Adipose tissue (tissue), 3 donors: ENCODE results near the gene CDC26. TPM values are rescaled to one million over a fixed set of nuclear protein-coding genes. Genes with fewer than 3 reads are reported as not detected.

Experiments used
- H3K27ac ChIP-seq: one replicate; pipeline ENCODE4 v1.5.1; 2013; ENCODE audit warnings: low read depth, low read length
- WGBS, 3 donors: extraction: QIAGEN DNeasy Blood & Tissue Kit; methylation state at CpG; one replicate each; pipeline ENCODE4 v1.1.7; 2013; 5-methylcytosine and 5-hydroxymethylcytosine counted together
- polyA plus RNA-seq, 3 donors: library from polyadenylated mRNA; stranded (reverse); fragments of 200-250 nt; gene quantifications; one replicate each; pipeline ENCODE4 v1.2.3, GENCODE V29; 2013
- donor health status: healthy with polysubstance abuse.
- donor health status: Bipolar disorder and iron deficiency.
- donor health status: healthy.

CDC26 gene
- polyA plus RNA-seq, 3 donors = 17.4 to 105 (median 31.6) TPM

- 5 to 10% (median 5%) methylated on average over 11 of the region's 11 CpGs for WGBS, 3 donors
- peak overlapping the region; percentile 78 for H3K27ac ChIP-seq
These were observed 54.8 kb downstream of the CDC26 start for GRCh38 chr9:113220467-113221002.

DNA sequence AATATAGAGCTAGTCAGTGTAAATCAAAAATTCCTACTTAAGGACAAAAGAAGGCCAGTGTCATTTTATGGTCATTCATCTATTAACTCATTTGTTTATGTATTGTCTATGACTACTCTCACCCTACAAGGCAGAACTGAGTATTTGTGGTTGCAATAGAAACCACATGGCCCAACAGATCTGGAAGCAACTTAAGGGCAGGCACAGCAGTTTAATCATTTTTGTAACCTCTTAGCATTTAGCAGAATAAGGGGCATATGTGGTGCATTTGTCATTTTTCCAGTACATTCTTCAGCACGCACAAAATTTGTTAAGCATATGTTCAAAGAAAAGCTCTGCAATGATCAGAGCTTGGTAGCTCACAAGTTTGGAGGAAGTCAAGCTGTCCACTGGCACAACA lies 55.4 kb downstream of the CDC26 start:
- H3K27ac ChIP-seq = no peak overlapping the region
- WGBS, 3 donors = 30 to 54% (median 42%) methylated on average over 1 of the region's 1 CpG

DNA sequence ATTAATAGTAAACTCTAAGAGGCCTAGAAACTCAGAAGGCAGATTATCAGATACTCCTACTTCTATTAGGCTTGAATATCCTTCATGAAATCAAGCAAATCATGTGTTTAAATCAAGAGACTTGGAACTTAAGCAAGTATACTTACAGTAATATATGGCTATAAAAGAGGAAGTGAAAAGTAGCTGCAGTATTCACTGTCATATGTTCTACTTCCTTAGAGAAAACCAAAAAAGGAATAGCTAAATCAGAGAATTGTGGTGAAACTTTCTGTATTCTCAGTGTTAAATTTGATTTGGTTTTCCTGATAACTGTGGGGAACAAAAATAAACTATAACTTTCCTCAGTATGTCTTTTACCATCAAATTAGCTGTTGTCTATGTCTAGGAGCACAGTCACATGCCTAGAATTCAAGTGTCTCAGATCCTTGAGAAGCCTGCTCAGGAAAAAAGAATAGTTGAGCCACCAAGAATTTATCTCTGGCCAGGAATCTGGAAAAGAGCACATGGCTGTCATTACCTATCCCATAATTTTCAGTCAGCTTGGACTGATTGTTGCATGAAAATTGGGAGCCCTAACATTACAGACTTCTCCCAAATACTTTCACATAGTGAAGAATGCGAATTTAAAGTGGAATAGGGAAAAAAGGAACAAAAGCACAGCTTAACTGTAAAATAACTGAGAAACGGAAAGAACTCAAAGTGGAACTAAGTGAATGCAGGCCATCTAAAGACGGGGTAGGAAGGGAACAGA lies 56.0 kb downstream of the CDC26 start:
- no peak overlapping the region for H3K27ac ChIP-seq
- WGBS, 3 donors = 52 to 74% (median 57%) methylated on average over 3 of the region's 3 CpGs

Other genes with a start within 250 kb of the CDC26 start
- 1 to 10 TPM in 2 of 3 donors, under 1 TPM in 1; 0.70 to 1.3 (median 1.2) TPM for gene ZFP37, start 218.8 kb downstream of the CDC26 start, polyA plus RNA-seq
- 10 to 100 TPM; 16.6 to 32.0 (median 19.9) TPM for gene SLC31A2, start 124.6 kb downstream of the CDC26 start, polyA plus RNA-seq
- 10 to 100 TPM in 2 of 3 donors, 1 to 10 TPM in 1; 7.9 to 13.9 (median 12.9) TPM for gene FKBP15, start 54.3 kb downstream of the CDC26 start, polyA plus RNA-seq
- 10 to 100 TPM in 1 of 3 donors, 1 to 10 TPM in 2; 6.4 to 13.7 (median 8.0) TPM for gene SLC31A1, start 54.0 kb downstream of the CDC26 start, polyA plus RNA-seq
- gene PRPF4, start 86 bp upstream of the CDC26 start, polyA plus RNA-seq = 10 to 100 TPM in 2 of 3 donors, 1 to 10 TPM in 1; 9.2 to 15.1 (median 13.9) TPM
- gene RNF183, start 27.8 kb upstream of the CDC26 start, polyA plus RNA-seq = under 1 TPM in 1 of 3 donors, not detected in 2; 0.25 TPM
- 1 to 10 TPM; 1.1 to 1.5 (median 1.3) TPM for gene WDR31, start 64.7 kb upstream of the CDC26 start, polyA plus RNA-seq
- 10 to 100 TPM in 1 of 3 donors, 1 to 10 TPM in 1, not detected in 1; 2.6 to 25.1 TPM for gene BSPRY, start 74.0 kb upstream of the CDC26 start, polyA plus RNA-seq
- 10 to 100 TPM in 2 of 3 donors, 1 to 10 TPM in 1; 8.1 to 30.5 (median 24.1) TPM for gene HDHD3, start 101.4 kb upstream of the CDC26 start, polyA plus RNA-seq
- gene ALAD, start 125.7 kb upstream of the CDC26 start, polyA plus RNA-seq = 10 to 100 TPM; 32.5 to 56.7 (median 40.1) TPM
- 10 to 100 TPM; 23.3 to 33.0 (median 24.7) TPM for gene POLE3, start 135.1 kb upstream of the CDC26 start, polyA plus RNA-seq
- under 1 TPM; 0.24 to 0.45 (median 0.42) TPM for gene C9orf43, start 135.2 kb upstream of the CDC26 start, polyA plus RNA-seq
- 10 to 100 TPM; 20.8 to 77.2 (median 56.6) TPM for gene RGS3, start 188.2 kb upstream of the CDC26 start, polyA plus RNA-seq